GM12891 (cell line): Measurements from ENCODE around the gene BPNT1.

Source experiments
- PAX5 ChIP-seq: IDR thresholded peaks from 2 replicates; pipeline ENCODE4 v1.6.1; 2011; ENCODE audit warnings: low read length, moderate library complexity, mild to moderate bottlenecking; ENCODE audit not compliant: insufficient read depth, severe bottlenecking
- POLR2A ChIP-seq: IDR thresholded peaks from 2 replicates; pipeline ENCODE4 v1.6.1; 2011; ENCODE audit warnings: low read depth, low read length, control low read depth
- POLR2AphosphoS5 ChIP-seq: IDR thresholded peaks from 2 replicates; pipeline ENCODE4 v1.6.1; 2011; ENCODE audit warnings: low read depth, low read length, control low read depth
- POU2F2 ChIP-seq: IDR thresholded peaks from 2 replicates; pipeline ENCODE4 v1.6.1; 2011; ENCODE audit warnings: low read depth, mild to moderate bottlenecking, control low read depth, low read length, moderate library complexity
- SPI1 ChIP-seq: IDR thresholded peaks from 2 replicates; pipeline ENCODE4 v1.6.1; 2011; ENCODE audit warnings: low read depth, low read length, control low read depth
- TAF1 ChIP-seq: IDR thresholded peaks from 2 replicates; pipeline ENCODE4 v1.6.1; 2011; ENCODE audit warnings: low read depth, low read length, control low read depth

DNA sequence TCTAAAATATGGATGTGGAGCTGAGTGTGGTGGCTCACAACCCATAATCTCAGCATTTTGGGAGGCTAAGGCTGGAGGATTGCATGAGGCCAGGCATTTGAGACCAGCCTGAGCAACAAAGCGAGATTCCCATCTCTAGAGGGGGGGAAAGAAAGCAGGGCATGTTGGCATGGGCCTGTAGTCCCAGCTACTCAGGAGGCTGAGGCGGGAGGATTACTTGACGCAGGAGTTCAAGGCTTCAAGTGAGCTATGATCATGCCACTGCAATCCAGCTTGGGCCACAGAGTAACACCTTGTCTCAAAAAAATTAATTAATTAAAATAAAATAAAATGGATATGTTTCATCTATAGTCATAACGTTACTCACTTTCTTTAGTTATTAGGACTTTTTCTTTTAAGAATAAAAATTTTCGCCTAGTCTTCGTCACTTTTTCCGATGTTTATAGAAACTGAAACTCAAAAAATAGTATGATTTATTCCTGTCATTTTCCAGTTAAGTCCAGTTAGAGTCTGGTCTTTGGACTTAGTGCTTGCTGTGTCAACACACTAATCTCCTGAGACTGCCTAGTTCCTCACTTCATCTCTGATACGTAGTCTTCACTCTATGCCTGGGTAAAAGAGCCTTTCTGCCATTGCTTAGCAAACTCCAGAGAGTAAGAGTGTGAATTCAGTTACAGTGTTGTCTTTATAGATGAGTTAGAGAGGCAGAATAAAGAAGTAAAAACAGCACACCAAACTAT is 32.4 kb upstream of the BPNT1 start:
- TF ChIP-seq POLR2A, result no peak
- no peak for TF ChIP-seq POLR2AphosphoS5
- no peak for TF ChIP-seq TAF1
- no peak for TF ChIP-seq POU2F2
- TF ChIP-seq SPI1, result no peak
- TF ChIP-seq PAX5, result no peak
